ENCODE data around the gene RAD51B. TPM values are rescaled to one million over a fixed set of nuclear protein-coding genes. Genes with fewer than 3 reads are reported as not detected.

RAD51B gene
- total and polyA plus RNA-seq, 2 of the 13 experiments (the other 11 are each of a cell fraction or from before 2014, with no cell fraction given), result 7.0 to 9.5 TPM

- no peak for TF ChIP-seq ZNF773 (CRISPR knock-in tag; IDR thresholded peaks at IDR 0.05; ENCODE audit: borderline replicate concordance)
- no peak for TF ChIP-seq SP1 (IDR thresholded peaks at IDR 0.05)
- no peak for TF ChIP-seq SP1 (CRISPR knock-in tag; IDR thresholded peaks at IDR 0.05)
- no peak for TF ChIP-seq MLX (CRISPR knock-in tag; IDR thresholded peaks at IDR 0.05)
- TF ChIP-seq PHF5A (CRISPR knock-in tag; IDR thresholded peaks at IDR 0.05; ENCODE audit: low read depth, unreplicated experiment), result no peak
- no peak for TF ChIP-seq GFI1 (CRISPR knock-in tag; IDR thresholded peaks at IDR 0.05; ENCODE audit: borderline replicate concordance)
- no peak for TF ChIP-seq ZBTB10 (CRISPR knock-in tag; IDR thresholded peaks at IDR 0.05; ENCODE audit: borderline replicate concordance)
These were observed 690.9 kb downstream of the RAD51B start (continued) for GRCh38 chr14:68510201-68511128.

Data from HepG2 (cell line).